Measurements from ENCODE around the gene H3-3A. TPM values are rescaled to one million over a fixed set of nuclear protein-coding genes. Genes with fewer than 3 reads are reported as not detected.
A peak's percentile ranks its signal among the peaks of the same experiment; 100 is the strongest.
"Not testable (repeated sequence)": the region's sequence is repeated elsewhere in the genome, so short reads cannot be mapped to it uniquely, and the experiment has no call there.

The H3-3A gene
- polyA plus RNA-seq, 4 donors, result 697 to 1,257 (median 934) TPM

DNA sequence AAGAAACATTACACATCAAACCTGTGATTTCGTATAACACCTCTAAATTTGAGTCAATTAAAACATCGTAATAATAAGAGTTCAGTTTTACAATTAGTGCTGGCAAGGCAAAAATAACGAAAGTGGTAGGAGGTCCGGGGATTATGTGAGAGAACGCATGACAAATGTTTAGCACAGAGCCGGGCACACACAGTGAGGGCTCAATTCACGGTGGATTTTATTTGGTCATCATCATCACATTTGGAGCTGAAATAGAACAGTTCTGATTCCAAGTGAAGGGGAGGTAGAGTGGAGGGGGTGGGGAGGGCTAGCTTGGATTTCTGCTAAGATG lies 20.0 kb downstream of the H3-3A start:
- peak overlapping the region in 2 of 3 donors; percentile 71 to 75 for H3K4me3 ChIP-seq (ENCODE audit: low read depth in 1 of 3, low read length in 3 of 3)
- H3K27me3 ChIP-seq (ENCODE audit: control insufficient read depth in 3 of 3, insufficient read depth in 3 of 3, low read length in 3 of 3), result no peaks in the 10 kb centered on the region
- peak overlapping the region in 1 of 3 donors; percentile 70 for H3K27ac ChIP-seq (ENCODE audit: low read depth in 1 of 3, low read length in 2 of 3)
- no peaks in the 10 kb centered on the region for H3K9me3 ChIP-seq (ENCODE audit: control insufficient read depth in 2 of 2, insufficient read depth in 1 of 2, low read depth in 1 of 2, low read length in 1 of 2)
- WGBS, 3 donors, result 67 to 74% (median 73%) methylated on average over 7 of the region's 7 CpGs
- H3K4me1 ChIP-seq (ENCODE audit: control insufficient read depth in 3 of 3, insufficient read depth in 2 of 3, low read depth in 1 of 3, low read length in 2 of 3), result peaks cover 0 to 4% (median 0%) of the 10 kb centered on the region in 3 donors
- H3K36me3 ChIP-seq (ENCODE audit: control insufficient read depth in 3 of 3, insufficient read depth in 2 of 3, low read depth in 1 of 3, low read length in 3 of 3), result no peaks in the 10 kb centered on the region
- FAIRE-seq (no peak), DNase-seq (no peak)

DNA sequence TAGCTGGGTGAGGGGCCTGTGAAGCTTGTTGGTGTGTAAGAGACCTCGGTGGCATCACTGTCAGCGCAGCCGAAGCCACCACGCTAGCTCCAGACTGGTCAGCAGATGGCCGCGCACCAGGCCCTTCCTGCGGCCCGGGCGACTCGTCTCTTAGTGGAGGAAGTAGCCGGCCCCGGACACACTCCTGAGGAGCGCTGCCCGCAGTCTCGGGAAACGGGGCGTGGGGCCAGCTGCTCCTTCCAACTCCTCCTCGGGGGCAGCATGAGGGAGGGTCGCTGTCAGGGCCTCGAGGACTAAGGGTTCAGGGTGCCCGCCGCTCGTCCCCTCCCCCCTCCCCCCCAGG lies 20.4 kb downstream of the H3-3A start:
- FAIRE-seq (no peak), DNase-seq (no peak)
- Histone ChIP-seq H3K36me3 (ENCODE audit: control insufficient read depth in 3 of 3, insufficient read depth in 2 of 3, low read depth in 1 of 3, low read length in 3 of 3) (no peaks in the 10 kb centered on the region), H3K27me3 (ENCODE audit: control insufficient read depth in 3 of 3, insufficient read depth in 3 of 3, low read length in 3 of 3) (no peaks in the 10 kb centered on the region), H3K27ac (ENCODE audit: low read depth in 1 of 3, low read length in 2 of 3) (peak overlapping the region in 1 of 3 donors; percentile 70), H3K9me3 (ENCODE audit: control insufficient read depth in 2 of 2, insufficient read depth in 1 of 2, low read depth in 1 of 2, low read length in 1 of 2) (no peaks in the 10 kb centered on the region), H3K4me3 (ENCODE audit: low read depth in 1 of 3, low read length in 3 of 3) (peak overlapping the region; percentile 65 to 75 (median 71)), H3K4me1 (ENCODE audit: control insufficient read depth in 3 of 3, insufficient read depth in 2 of 3, low read depth in 1 of 3, low read length in 2 of 3) (peaks cover 0 to 4% (median 0%) of the 10 kb centered on the region in 3 donors)
- WGBS, 3 donors, result 0 to 2% (median 1%) methylated on average over 19 to 23 of the region's 23 CpGs

DNA sequence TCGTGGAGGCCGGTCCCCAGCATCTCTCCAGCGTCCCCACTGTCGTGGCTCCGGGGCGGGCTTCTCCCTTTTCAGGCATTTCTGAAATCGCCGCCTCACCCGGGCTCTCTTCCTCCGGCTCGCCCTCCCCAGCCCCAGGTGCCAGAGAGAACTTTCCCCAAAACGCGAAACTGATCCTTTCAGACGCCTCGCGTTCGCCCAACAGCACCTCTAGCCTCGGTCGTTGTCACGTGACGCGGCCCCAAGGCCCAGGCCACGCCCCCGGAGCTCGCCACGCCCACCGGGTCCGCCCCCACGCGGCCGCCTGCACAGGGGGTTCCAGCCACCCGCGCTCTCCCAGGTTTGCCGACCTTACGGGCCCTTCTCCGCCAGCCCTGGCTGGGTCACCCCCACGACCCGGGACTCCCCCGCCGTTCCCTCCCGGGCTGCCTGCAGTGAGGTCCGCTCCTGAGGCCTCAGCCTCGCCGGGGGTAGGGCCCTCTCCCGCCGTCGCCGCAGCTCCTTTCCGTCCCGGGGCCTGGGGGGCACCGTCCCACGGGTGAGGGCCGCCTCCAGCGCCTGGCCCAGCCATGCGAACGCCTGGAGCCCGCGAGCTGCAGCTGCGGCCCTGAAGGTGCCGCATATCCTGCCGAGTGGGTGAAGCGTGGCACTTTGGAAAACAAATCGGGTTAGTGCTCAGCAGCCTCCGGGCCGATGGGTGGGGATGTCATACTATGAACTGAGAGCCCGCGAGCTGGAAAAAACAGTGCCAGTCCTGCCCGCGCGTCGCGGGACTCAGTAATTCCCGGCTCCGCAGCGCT lies 21.0 kb downstream of the H3-3A start:
- H3K36me3 ChIP-seq (ENCODE audit: control insufficient read depth in 3 of 3, insufficient read depth in 2 of 3, low read depth in 1 of 3, low read length in 3 of 3), result no peaks in the 10 kb centered on the region
- WGBS, 3 donors, result 1 to 3% (median 2%) methylated on average over 59 to 75 of the region's 75 CpGs
- FAIRE-seq (no peak), DNase-seq (peak; percentile 84 to 94)
- peak overlapping the region in 1 of 3 donors; percentile 70 for H3K27ac ChIP-seq (ENCODE audit: low read depth in 1 of 3, low read length in 2 of 3)
- peak overlapping the region; percentile 65 to 75 (median 71) for H3K4me3 ChIP-seq (ENCODE audit: low read depth in 1 of 3, low read length in 3 of 3)
- no peaks in the 10 kb centered on the region for H3K9me3 ChIP-seq (ENCODE audit: control insufficient read depth in 2 of 2, insufficient read depth in 1 of 2, low read depth in 1 of 2, low read length in 1 of 2)
- no peaks in the 10 kb centered on the region for H3K27me3 ChIP-seq (ENCODE audit: control insufficient read depth in 3 of 3, insufficient read depth in 3 of 3, low read length in 3 of 3)
- H3K4me1 ChIP-seq (ENCODE audit: control insufficient read depth in 3 of 3, insufficient read depth in 2 of 3, low read depth in 1 of 3, low read length in 2 of 3), result peaks cover 0 to 4% (median 0%) of the 10 kb centered on the region in 3 donors

DNA sequence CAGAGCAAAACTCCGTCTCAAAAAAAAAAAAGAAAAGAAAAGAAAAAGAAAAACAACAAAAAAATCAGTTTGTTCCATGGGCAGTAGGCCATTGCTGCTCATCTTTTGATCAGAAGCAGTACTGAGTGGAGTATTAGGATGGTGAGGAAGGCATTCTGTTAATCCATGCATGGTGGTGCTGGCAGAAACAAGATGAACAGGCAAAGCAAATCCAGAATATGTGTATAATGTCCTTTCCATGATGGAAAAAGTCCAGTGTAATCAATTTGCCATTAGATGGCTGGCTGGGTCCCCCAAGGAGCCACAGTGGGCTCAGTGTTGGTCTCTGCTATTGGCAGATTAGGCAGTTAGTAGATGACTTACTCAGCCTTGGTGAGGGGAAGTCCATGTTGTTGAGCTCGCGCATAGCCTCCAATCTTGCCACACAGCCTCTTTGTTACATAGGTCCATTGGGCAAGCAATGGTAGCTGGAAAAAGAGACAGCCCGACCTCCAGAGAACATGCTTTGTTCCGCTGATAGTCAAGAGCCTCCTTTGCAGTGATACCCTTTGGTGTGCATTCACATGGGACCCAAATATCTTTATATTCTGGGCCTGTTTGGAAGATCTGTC lies 23.3 kb downstream of the H3-3A start:
- WGBS, 3 donors, result 89 to 96% (median 96%) methylated on average over 5 of the region's 5 CpGs
- Histone ChIP-seq H3K4me1 (ENCODE audit: control insufficient read depth in 3 of 3, insufficient read depth in 2 of 3, low read depth in 1 of 3, low read length in 2 of 3) (peaks cover 0 to 4% (median 0%) of the 10 kb centered on the region in 3 donors), H3K27me3 (ENCODE audit: control insufficient read depth in 3 of 3, insufficient read depth in 3 of 3, low read length in 3 of 3) (no peaks in the 10 kb centered on the region), H3K36me3 (ENCODE audit: control insufficient read depth in 3 of 3, insufficient read depth in 2 of 3, low read depth in 1 of 3, low read length in 3 of 3) (no peaks in the 10 kb centered on the region), H3K27ac (ENCODE audit: low read depth in 1 of 3, low read length in 2 of 3) (no peak overlapping the region), H3K9me3 (ENCODE audit: control insufficient read depth in 2 of 2, insufficient read depth in 1 of 2, low read depth in 1 of 2, low read length in 1 of 2) (no peaks in the 10 kb centered on the region), H3K4me3 (ENCODE audit: low read depth in 1 of 3, low read length in 3 of 3) (no peak overlapping the region)
- FAIRE-seq (no peak), DNase-seq (no peak)

DNA sequence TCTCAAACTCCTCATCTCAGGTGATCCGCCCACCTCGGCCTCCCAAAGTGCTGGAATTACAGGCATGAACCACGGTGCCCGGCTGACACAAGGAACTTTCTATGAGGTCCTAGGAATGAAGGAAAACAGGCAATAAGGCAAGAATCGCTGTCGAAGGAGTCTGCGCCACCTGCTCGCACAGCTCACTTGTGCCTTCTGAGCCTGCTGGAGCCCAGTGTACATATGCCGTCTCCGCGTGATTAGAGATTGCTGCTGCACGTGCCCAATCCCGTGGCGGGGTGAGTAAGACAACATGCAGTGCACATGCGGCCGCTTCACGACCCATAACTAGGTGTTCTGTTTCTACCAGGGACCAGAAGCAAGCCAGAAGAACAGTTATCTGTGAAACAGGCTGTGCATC lies 24.3 kb downstream of the H3-3A start:
- no peaks in the 10 kb centered on the region for H3K9me3 ChIP-seq (ENCODE audit: control insufficient read depth in 2 of 2, insufficient read depth in 1 of 2, low read depth in 1 of 2, low read length in 1 of 2)
- H3K4me3 ChIP-seq (ENCODE audit: low read depth in 1 of 3, low read length in 3 of 3), result no peak overlapping the region
- no peak overlapping the region for H3K27ac ChIP-seq (ENCODE audit: low read depth in 1 of 3, low read length in 2 of 3)
- peaks cover 0 to 4% (median 0%) of the 10 kb centered on the region in 3 donors for H3K4me1 ChIP-seq (ENCODE audit: control insufficient read depth in 3 of 3, insufficient read depth in 2 of 3, low read depth in 1 of 3, low read length in 2 of 3)
- FAIRE-seq (no peak), DNase-seq (no peak)
- 92 to 95% (median 94%) methylated on average over 17 of the region's 17 CpGs for WGBS, 3 donors
- no peaks in the 10 kb centered on the region for H3K36me3 ChIP-seq (ENCODE audit: control insufficient read depth in 3 of 3, insufficient read depth in 2 of 3, low read depth in 1 of 3, low read length in 3 of 3)
- no peaks in the 10 kb centered on the region for H3K27me3 ChIP-seq (ENCODE audit: control insufficient read depth in 3 of 3, insufficient read depth in 3 of 3, low read length in 3 of 3)

DNA sequence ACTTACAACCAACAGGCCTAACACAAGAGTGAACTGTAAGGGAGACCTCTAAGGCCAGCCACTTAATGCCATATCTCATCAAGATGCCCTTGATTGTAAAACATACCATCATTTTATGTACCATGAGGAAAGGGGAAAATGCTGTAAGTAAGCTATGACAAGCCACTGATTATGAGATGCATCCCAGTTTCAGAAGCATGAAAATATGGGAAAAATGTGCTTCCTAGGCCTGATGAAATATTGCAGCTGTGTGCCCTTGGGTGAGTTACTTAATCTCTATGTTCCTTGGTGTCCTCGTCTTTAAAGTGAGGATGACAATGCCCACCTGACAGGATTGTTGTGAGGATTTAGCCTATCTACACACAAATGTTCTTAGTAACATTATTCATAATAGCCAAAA lies 28.9 kb downstream of the H3-3A start:
- FAIRE-seq, result no peak
- H3K27me3 ChIP-seq (ENCODE audit: control insufficient read depth in 3 of 3, insufficient read depth in 3 of 3, low read length in 3 of 3), result no peaks in the 10 kb centered on the region
- no peaks in the 10 kb centered on the region for H3K4me1 ChIP-seq (ENCODE audit: control insufficient read depth in 3 of 3, insufficient read depth in 2 of 3, low read depth in 1 of 3, low read length in 2 of 3)
- H3K4me3 ChIP-seq (ENCODE audit: low read depth in 1 of 3, low read length in 3 of 3), result no peak overlapping the region
- DNase-seq, result no peak
- H3K36me3 ChIP-seq (ENCODE audit: control insufficient read depth in 3 of 3, insufficient read depth in 2 of 3, low read depth in 1 of 3, low read length in 3 of 3), result no peaks in the 10 kb centered on the region
- 82 to 93% (median 91%) methylated on average over 1 of the region's 1 CpG for WGBS, 3 donors
- no peaks in the 10 kb centered on the region for H3K9me3 ChIP-seq (ENCODE audit: control insufficient read depth in 2 of 2, insufficient read depth in 1 of 2, low read depth in 1 of 2, low read length in 1 of 2)
- H3K27ac ChIP-seq (ENCODE audit: low read depth in 1 of 3, low read length in 2 of 3), result no peak overlapping the region

DNA sequence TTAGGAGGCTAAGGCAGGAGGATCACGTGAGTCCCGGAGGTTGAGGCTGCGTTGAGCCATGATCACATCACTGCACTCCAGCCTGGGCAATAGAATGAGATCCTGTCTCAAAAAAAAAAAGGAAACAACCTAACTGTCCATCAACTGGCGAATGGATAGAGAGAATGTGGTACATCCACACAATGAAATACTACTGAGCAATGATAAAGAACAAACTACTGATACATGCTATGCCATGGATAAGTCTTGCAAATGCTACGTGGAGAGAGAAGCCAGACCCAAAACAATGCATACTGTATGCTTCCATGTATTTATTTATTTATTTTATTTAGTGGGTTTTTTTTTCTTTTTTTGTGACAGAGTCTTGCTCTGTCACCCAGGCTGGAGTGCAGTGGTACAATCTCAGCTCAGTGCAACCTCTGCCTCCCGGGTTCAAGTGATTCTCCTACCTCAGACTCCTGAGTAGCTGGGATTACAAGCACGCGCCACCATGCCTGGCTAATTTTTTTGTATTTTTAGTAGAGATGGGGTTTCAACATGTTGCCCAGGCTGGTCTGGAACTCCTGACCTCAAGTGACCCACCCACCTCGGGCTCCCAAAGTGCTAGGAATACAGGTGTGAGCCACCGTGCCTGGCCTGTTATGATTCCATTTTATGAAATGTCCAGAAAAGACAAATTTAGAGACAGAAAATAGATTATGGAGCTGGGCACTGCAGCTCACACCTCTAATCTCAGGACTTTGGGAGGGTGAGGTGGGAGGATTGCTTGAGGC lies 29.7 kb downstream of the H3-3A start:
- not testable (repeated sequence) for H3K27me3 ChIP-seq (ENCODE audit: control insufficient read depth in 3 of 3, insufficient read depth in 3 of 3, low read length in 3 of 3); H3K4me3 ChIP-seq (ENCODE audit: low read depth in 1 of 3, low read length in 3 of 3); FAIRE-seq; H3K27ac ChIP-seq (ENCODE audit: low read depth in 1 of 3, low read length in 2 of 3); H3K9me3 ChIP-seq (ENCODE audit: control insufficient read depth in 2 of 2, insufficient read depth in 1 of 2, low read depth in 1 of 2, low read length in 1 of 2); H3K4me1 ChIP-seq (ENCODE audit: control insufficient read depth in 3 of 3, insufficient read depth in 2 of 3, low read depth in 1 of 3, low read length in 2 of 3); H3K36me3 ChIP-seq (ENCODE audit: control insufficient read depth in 3 of 3, insufficient read depth in 2 of 3, low read depth in 1 of 3, low read length in 3 of 3); DNase-seq
- WGBS, 3 donors, result 84 to 90% (median 90%) methylated on average over 10 of the region's 10 CpGs

DNA sequence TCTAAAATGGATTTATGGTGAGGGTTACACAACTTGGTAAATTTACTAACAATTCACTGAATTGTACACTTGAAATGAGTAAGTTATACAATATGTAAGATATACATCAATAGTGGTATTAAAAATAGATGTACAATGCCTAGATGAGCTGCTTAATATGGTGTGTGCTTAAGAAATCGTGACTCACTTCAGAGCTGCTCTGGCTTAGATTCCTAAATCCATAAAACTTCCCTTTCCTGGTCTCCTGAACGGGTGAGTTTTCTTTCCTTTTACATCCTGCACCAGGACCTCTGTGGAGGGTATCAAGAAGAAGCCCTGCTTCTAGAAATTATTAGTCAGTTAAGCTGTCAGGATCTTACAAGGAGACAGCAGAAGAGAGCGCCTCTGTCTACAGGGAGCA lies 30.4 kb downstream of the H3-3A start:
- DNase-seq (no peak), FAIRE-seq (no peak)
- no peak overlapping the region for H3K27ac ChIP-seq (ENCODE audit: low read depth in 1 of 3, low read length in 2 of 3)
- 57 to 63% (median 62%) methylated on average over 3 of the region's 3 CpGs for WGBS, 3 donors
- H3K4me1 ChIP-seq (ENCODE audit: control insufficient read depth in 3 of 3, insufficient read depth in 2 of 3, low read depth in 1 of 3, low read length in 2 of 3), result no peaks in the 10 kb centered on the region
- no peaks in the 10 kb centered on the region for H3K27me3 ChIP-seq (ENCODE audit: control insufficient read depth in 3 of 3, insufficient read depth in 3 of 3, low read length in 3 of 3)
- H3K36me3 ChIP-seq (ENCODE audit: control insufficient read depth in 3 of 3, insufficient read depth in 2 of 3, low read depth in 1 of 3, low read length in 3 of 3), result no peaks in the 10 kb centered on the region
- no peak overlapping the region for H3K4me3 ChIP-seq (ENCODE audit: low read depth in 1 of 3, low read length in 3 of 3)
- no peaks in the 10 kb centered on the region for H3K9me3 ChIP-seq (ENCODE audit: control insufficient read depth in 2 of 2, insufficient read depth in 1 of 2, low read depth in 1 of 2, low read length in 1 of 2)
